GM10266 (cell line): ENCODE data around the gene LSR.

ENCODE experiments used
- DNase-seq: peaks from one replicate; pipeline ENCODE4 v3.0.0; 2012; ENCODE audit errors: extremely low spot score
- TF ChIP-seq, protein P1 (sequence below): IDR thresholded peaks from 2 replicates; pipeline ENCODE4 v1.5.1; 2012; ENCODE audit warnings: mild to moderate bottlenecking, low read depth; ENCODE audit not compliant: control insufficient read depth, insufficient read depth; ENCODE audit errors: missing control alignments

LSR gene

DNA sequence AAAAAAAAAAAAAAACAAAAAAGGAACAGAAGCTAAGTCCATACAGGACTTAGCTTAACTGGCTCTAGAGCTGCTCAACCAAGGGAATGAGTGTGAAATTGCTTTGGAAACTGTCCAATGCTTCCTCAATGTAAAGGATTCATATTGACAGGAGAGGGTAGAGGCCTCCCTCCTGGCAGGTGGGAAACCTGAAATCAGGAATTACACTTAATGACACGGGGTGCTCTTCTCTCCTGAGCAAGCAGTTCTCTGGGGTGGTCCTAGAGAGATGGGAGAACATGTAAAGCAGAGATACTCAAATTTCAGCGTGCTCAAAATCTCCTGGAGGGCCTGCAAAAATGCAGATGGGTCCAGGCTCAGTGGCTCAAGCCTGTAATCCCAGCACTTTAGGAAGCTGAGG lies 39.5 kb downstream of the LSR start:
- TF ChIP-seq, protein P1, sequence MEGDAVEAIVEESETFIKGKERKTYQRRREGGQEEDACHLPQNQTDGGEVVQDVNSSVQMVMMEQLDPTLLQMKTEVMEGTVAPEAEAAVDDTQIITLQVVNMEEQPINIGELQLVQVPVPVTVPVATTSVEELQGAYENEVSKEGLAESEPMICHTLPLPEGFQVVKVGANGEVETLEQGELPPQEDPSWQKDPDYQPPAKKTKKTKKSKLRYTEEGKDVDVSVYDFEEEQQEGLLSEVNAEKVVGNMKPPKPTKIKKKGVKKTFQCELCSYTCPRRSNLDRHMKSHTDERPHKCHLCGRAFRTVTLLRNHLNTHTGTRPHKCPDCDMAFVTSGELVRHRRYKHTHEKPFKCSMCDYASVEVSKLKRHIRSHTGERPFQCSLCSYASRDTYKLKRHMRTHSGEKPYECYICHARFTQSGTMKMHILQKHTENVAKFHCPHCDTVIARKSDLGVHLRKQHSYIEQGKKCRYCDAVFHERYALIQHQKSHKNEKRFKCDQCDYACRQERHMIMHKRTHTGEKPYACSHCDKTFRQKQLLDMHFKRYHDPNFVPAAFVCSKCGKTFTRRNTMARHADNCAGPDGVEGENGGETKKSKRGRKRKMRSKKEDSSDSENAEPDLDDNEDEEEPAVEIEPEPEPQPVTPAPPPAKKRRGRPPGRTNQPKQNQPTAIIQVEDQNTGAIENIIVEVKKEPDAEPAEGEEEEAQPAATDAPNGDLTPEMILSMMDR = no peak

DNA sequence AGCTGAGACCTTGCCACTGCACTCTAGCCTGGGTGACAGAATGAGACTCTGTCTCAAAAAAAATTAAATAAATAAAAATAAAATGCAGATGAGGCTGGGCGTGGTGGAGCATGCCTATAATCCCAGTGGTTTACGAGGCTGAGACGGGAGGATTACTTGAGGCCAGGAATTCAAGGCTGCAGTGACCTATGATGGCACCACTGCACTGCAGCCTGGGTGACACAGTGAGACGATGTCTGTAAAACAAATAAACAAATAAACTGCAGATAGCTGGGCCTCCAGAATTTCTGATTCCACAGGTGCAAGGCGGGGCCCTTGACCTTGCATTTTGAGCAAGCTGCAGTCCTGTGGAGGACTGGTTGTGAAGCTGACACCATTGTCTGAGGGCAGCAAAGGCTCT lies 40.1 kb downstream of the LSR start:
- TF ChIP-seq, protein P1 = no peak
- no peak for DNase-seq

More for the DNA sequence above, 39.5 kb downstream of the LSR start:
- DNase-seq = no peak

DNA sequence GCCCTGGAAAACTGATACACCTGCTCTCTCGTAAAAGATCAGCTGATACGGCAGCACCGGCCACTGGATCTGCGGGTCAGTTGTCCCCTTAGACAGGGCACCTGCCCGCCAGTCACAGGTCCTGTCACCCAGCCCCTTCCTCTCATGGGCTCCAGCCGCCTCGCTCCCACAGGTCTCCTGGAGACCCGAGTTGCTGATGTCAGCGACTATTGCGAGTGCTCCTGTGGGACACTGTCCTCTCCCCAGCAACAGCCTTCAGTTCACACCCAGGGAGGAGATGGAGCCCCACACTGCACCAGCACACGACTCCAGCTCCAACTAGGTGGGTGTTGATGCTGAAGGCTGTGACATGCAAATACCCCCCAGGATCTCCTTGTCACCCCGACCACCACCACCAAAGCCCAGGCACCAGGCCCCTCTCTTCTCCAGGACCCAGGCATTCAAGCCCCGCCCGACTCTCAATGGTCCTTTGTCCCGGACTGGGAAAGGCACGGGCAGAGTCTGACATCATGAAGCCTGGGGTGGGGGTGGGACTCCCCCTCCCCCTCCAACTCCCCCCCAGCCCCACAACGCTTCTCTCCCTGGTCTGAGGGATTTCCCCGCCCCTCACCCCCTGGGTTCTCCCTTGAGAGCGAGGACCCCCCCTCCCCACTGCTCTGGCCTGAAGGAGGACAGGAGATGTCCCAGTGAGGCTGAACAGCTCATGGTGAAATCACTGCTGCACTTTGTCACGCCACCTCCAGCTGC lies 41.8 kb downstream of the LSR start:
- no peak for DNase-seq
- TF ChIP-seq, protein P1 = no peak

DNA sequence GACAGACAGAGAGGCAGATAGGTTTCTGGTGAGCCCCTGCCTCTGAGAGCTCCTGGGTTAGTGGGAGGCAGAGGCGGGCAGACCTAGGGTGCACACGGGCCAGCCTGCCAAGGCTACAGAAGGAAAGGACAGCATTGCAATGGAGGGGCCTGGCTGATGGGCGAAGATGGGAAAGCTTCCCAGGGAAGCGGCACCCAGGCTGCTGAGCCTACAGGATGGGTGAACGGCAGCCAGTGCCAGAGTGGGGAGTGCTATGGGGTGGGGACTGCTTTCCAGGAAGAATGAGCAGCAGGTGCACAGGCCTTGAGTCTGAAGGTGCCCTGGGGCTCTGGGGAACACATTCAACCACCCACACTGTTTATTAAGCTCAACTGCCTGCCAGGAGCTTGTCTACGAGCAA lies 42.5 kb downstream of the LSR start:
- DNase-seq = no peak
- TF ChIP-seq, protein P1 = no peak

DNA sequence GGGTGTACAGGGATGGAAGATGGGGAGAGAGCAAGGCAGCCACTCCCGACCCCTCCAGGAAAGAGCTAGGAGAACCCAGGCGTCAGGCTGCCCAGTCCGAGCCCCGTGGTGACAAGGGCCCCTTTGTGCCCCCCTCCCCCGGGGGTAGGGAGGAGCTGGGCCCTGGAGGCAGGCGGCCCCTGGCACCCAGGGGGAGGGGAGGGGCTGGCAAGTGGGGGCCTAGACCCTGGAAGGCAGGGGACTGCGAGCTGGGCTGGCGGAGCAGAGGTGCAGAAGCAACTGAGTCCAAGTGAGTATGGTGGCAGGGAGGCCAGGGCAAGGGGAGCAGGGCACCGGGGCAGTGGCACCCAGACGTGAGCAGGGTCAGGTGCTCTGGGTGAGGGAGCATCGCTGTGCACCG lies 43.1 kb downstream of the LSR start, which contains the start of gene MAG:
MAG (plus strand) TSS at position 246 of the 400 bp plus-strand sequence. CDS start 3,248 bp downstream, outside the sequence.
- DNase-seq = no peak
- TF ChIP-seq, protein P1 = no peak

DNA sequence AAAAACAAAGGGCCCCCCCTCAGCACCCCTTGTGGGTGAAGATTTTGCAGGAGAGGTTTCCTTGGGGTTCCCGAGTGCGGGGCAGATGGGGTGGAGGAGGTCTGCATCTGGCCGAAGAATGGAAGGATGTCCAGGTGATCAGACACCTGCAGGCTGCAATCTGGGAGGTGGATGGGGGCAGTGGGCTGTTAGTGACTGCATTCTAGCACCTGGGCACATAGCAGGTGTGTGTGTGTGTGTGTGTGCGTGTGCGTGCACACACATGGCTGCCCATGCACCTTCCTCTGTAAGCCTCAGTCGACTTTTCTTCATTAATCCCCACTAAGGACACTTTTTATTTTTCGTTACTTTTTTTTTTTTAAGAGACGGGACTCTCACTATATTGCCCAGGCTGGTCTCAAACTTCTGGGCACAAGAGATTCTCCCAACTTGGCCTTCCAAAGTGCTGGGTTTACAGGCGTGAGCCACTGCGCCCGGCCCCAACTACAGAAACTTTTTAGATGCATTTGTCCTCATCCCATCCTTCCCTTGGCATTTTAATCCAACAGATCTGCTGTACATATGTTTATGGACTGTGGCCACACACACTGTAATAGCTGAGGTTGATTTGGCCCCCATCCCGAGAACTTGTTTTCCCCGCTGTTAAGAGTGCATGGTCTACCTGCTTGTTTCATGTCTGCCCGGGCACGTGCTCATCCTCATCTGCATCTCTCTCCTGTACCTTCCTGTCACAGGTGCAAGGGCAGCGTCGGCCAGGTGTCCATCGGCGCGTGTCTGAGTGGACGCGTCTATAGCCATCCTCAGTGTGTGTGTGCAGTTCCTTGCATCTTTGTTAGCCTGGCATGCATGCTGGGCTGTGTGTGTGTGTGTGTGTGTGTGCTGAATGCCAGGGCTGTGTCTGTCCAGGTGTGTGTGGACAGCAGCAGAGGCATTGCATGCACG lies 43.9 kb downstream of the LSR start:
- DNase-seq = no peak
- TF ChIP-seq, protein P1 = no peak
